HepG2 (cell line): Measurements from ENCODE around the gene TUBGCP6. TPM values are rescaled to one million over a fixed set of nuclear protein-coding genes. Genes with fewer than 3 reads are reported as not detected.
A peak's percentile ranks its signal among the peaks of the same experiment; 100 is the strongest.

ENCODE experiments used
- AHR ChIP-seq: IDR thresholded peaks from 2 replicates; pipeline ENCODE4 v1.6.1; 2018; ENCODE audit warnings: missing genetic modification reagents, missing compliant biosample characterization
- CBX1 ChIP-seq: IDR thresholded peaks from one replicate; pipeline ENCODE4 v1.6.1; 2016; ENCODE audit warnings: antibody characterized with exemption, low read depth
- HHEX ChIP-seq: IDR thresholded peaks from 2 replicates; pipeline ENCODE4 v1.6.1; 2016; ENCODE audit warnings: control low read depth
- HINFP ChIP-seq: sonication (generic); formaldehyde crosslinking; IDR thresholded peaks from 2 replicates; pipeline ENCODE4 v1.4.0; 2020; ENCODE audit warnings: low read depth, mild to moderate bottlenecking, missing genetic modification reagents
- KAT2B ChIP-seq: fragments of 150-350 bp; IDR thresholded peaks from 2 replicates; pipeline ENCODE4 v1.6.1; 2014; ENCODE audit warnings: low read depth, low read length, borderline replicate concordance
- KLF9 ChIP-seq: IDR thresholded peaks from 2 replicates; pipeline ENCODE4 v1.6.1; 2016; ENCODE audit warnings: low read depth
- LRRFIP1 ChIP-seq: sonication (generic); formaldehyde crosslinking; conservative IDR thresholded peaks from 2 replicates; pipeline ENCODE4 v1.4.0; 2020; ENCODE audit warnings: missing genetic modification reagents
- NR2C2 ChIP-seq: sonication (generic); formaldehyde crosslinking; IDR thresholded peaks from 2 replicates; pipeline ENCODE4 v1.4.0; 2020; ENCODE audit warnings: missing genetic modification reagents, mild to moderate bottlenecking, moderate library complexity, borderline replicate concordance
- PAWR ChIP-seq: sonication (generic); formaldehyde crosslinking; IDR thresholded peaks from 2 replicates; pipeline ENCODE4 v1.4.0; 2020; ENCODE audit warnings: missing genetic modification reagents, mild to moderate bottlenecking, borderline replicate concordance
- PHB2 ChIP-seq: fragments of 450-650 bp; IDR thresholded peaks from 2 replicates; pipeline ENCODE4 v1.6.1; 2018; ENCODE audit not compliant: partially characterized antibody
- PPARG ChIP-seq: conservative IDR thresholded peaks from 2 replicates; pipeline ENCODE4 v1.6.1; 2016; ENCODE audit warnings: missing biosample characterization, missing genetic modification reagents
- TEAD3 ChIP-seq: optimal IDR thresholded peaks from 2 replicates; pipeline ENCODE3; 2016; ENCODE audit warnings: borderline replicate concordance
- TOPORS ChIP-seq: sonication (generic); formaldehyde crosslinking; IDR thresholded peaks from 2 replicates; pipeline ENCODE4 v1.8.0; 2023; ENCODE audit warnings: mild to moderate bottlenecking, missing genetic modification reagents
- ZBTB20 ChIP-seq: sonication (generic); formaldehyde crosslinking; IDR thresholded peaks from 2 replicates; pipeline ENCODE4 v1.8.1; 2023; ENCODE audit warnings: missing genetic modification reagents, low read depth, mild to moderate bottlenecking, borderline replicate concordance
- ZBTB4 ChIP-seq: sonication (generic); formaldehyde crosslinking; IDR thresholded peaks from 2 replicates; pipeline ENCODE4 v1.4.0; 2020; ENCODE audit warnings: missing genetic modification reagents, mild to moderate bottlenecking, borderline replicate concordance
- ZFP41 ChIP-seq: sonication (generic); formaldehyde crosslinking; IDR thresholded peaks from 2 replicates; pipeline ENCODE4 v1.4.0; 2020; ENCODE audit warnings: mild to moderate bottlenecking, missing genetic modification reagents, borderline replicate concordance
- ZNF24 ChIP-seq: fragments of 450-650 bp; IDR thresholded peaks from 2 replicates; pipeline ENCODE4 v1.6.1; 2017; ENCODE audit warnings: antibody characterized with exemption, mild to moderate bottlenecking
- ZNF276 ChIP-seq: sonication (generic); formaldehyde crosslinking; IDR thresholded peaks from 2 replicates; pipeline ENCODE4 v1.4.0; 2020; ENCODE audit warnings: mild to moderate bottlenecking, low read depth, missing genetic modification reagents
- ZNF292 ChIP-seq: sonication (generic); formaldehyde crosslinking; IDR thresholded peaks from 2 replicates; pipeline ENCODE4 v1.8.1; 2022; ENCODE audit warnings: mild to moderate bottlenecking, low read depth, missing genetic modification reagents, borderline replicate concordance
- ZNF33B ChIP-seq: sonication (generic); formaldehyde crosslinking; IDR thresholded peaks from 2 replicates; pipeline ENCODE4 v1.5.1; 2020; ENCODE audit warnings: mild to moderate bottlenecking, missing genetic modification reagents
- ZNF446 ChIP-seq: sonication (generic); formaldehyde crosslinking; IDR thresholded peaks from 2 replicates; pipeline ENCODE4 v1.5.0; 2020; ENCODE audit warnings: mild to moderate bottlenecking, missing genetic modification reagents
- polyA plus RNA-seq, 8 experiments: library from polyadenylated mRNA; depleted of rRNA in 3 of 8; stranded (reverse) in 7 of 8; unstranded in 1 of 8; fragments of >200 nt; fragmentation: Illumina TruSeq in 4 of 8; extraction: Trizol in 4 of 8; gene quantifications; 2 replicates each; pipeline versions ENCODE4 v1.2.1 to v1.2.3, GENCODE V29; 2011 to 2016; ENCODE audit warnings: low read depth in 4 of 8, missing spikeins in 1 of 8, mixed read lengths in 1 of 8; ENCODE audit not compliant: insufficient read depth in 1 of 8
- total RNA-seq, 5 experiments: library from RNA; depleted of rRNA; stranded (reverse); fragments of >200 nt; fragmentation: Illumina TruSeq; extraction: Trizol; gene quantifications; 2 replicates each; pipeline ENCODE4 v1.2.3, GENCODE V29; 2016; ENCODE audit warnings: low read depth in 1 of 5

Gene TUBGCP6
- total and polyA plus RNA-seq, 2 of the 13 experiments (the other 11 are each of a cell fraction or from before 2014, with no cell fraction given): 14.6 to 15.7 TPM

DNA sequence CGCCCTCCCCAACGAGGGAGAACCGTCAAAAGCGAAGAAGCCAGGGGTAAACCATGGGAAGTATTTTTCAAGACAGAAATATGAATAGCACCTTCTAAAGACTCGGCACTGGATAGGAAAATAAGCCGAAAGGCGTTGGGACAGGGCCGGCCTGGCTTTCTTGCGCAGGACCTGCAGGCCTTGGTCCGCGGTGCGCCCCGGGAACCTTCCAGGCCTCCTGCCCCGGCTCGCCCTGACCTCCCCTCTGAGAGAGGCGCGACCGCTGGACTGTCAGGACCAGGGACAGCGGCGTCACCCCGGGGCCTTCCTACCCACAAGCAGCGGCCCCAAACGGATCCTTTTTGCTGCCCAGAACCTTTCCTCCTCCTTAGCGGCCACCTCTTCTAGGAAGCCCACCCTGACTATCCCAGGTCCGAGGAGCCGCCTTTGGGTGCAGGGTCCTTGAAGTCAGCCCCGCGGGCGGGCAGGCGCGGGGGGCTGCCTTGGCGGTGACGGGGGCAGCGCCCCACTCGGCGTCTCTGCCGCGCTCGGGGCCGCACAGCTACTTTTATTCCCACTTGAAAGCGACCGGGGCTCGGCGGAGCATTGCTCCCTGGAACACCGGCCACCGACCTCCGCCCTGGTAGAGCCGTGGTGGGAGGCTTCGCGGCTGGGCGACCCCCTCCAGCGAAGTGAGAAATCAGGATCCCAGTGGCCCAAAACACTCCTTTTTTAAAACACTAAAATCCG, 26.0 kb upstream of the TUBGCP6 start (continued):
- TF ChIP-seq HINFP (CRISPR knock-in tag) (peak; percentile 59; the same call in 1 of the 2 replicates), ZBTB4 (CRISPR knock-in tag) (no peak), TEAD3 (CRISPR knock-in tag) (no peak), HHEX (CRISPR knock-in tag) (no peak), ZNF276 (no peak), NR2C2 (peak; percentile 26; the same call in 1 of the 2 replicates), ZFP41 (no peak), TOPORS (CRISPR knock-in tag) (no peak; the same call in 1 of the 2 replicates), ZNF24 (no peak), ZBTB20 (CRISPR knock-in tag) (peak; percentile 73; the same call in 1 of the 2 replicates), KAT2B (no peak), PPARG (0 out of 2 replicates have a peak, but pooled peaks have one; percentile 34), ZNF292 (CRISPR knock-in tag) (no peak), ZNF446 (CRISPR knock-in tag) (0 out of 2 replicates have a peak, but pooled peaks have one; percentile 54), KLF9 (CRISPR knock-in tag) (no peak), PHB2 (no peak), PAWR (CRISPR knock-in tag) (no peak), AHR (CRISPR knock-in tag) (peak; percentile 96; the same call in 1 of the 2 replicates), CBX1 (no peak), LRRFIP1 (CRISPR knock-in tag) (0 out of 2 replicates have a peak, but pooled peaks have one; percentile 84), ZNF33B (CRISPR knock-in tag) (peak; percentile 45; the same call in 1 of the 2 replicates)
